ENCODE measurements around the gene DCLRE1C. TPM values are rescaled to one million over a fixed set of nuclear protein-coding genes. Genes with fewer than 3 reads are reported as not detected.

DCLRE1C gene
- total and polyA plus RNA-seq, 9 of the 15 experiments (the other 6 are each of a cell fraction or from before 2014, with no cell fraction given), result 8.8 to 22.2 (median 13.9) TPM

DNA sequence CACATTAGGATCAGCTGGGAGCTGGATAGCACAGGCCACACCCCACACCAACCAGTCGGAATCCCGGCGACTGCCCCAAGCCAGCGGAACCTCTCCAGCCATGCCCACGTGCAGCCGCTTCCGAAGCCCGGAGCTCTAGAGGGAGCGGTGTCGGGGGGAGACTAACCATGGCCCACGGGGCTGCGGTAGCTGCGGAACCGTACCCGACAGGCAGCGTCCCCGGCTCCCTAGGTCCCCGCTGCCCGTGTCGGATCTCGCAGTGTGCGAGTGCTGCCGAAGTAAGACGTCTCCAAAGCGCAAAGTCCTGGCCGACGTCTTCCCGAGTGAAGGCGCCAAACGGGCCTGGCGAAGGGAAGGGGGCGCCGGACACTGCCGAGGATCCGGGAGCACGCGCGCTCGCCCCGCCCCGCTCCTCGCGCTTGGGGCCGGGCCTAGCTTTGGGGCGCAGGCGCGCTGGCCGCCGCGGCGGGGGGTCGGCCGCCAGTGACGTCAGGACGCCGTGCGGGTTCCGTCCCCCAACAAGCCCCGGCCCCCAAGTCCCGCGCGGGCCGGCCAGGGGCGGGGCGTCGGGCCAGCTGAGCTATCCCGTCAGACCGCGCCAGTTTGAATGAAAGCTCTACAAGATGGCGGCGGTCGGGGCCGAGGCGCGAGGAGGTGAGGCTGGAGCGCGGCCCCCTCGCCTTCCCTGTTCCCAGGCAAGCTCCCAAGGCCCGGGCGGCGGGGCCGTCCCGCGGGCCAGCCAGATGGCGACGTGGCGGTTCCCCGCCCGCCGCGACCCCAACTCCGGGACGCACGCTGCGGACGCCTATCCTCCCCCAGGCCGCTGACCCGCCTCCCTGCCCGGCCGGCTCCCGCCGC is 75.4 kb downstream of the DCLRE1C start, which contains the start of gene SUV39H2 (continued):
- TF ChIP-seq KLF10 (CRISPR knock-in tag; IDR thresholded peaks at IDR 0.05) (no peak), ZNF253 (CRISPR knock-in tag; conservative IDR thresholded peaks at IDR 0.05) (no peak), ZBTB9 (CRISPR knock-in tag; IDR thresholded peaks at IDR 0.05) (peak; percentile 42; the same call in 1 of the 2 replicates), GTF2A2 (tag; IDR thresholded peaks at IDR 0.05) (no peak), RUNX1 (IDR thresholded peaks at IDR 0.05; ENCODE audit: low read depth) (no peak), L3MBTL2 (IDR thresholded peaks at IDR 0.05) (peak; percentile 98), NUFIP1 (IDR thresholded peaks at IDR 0.05; ENCODE audit: partially characterized antibody) (no peak), POLR3G (IDR thresholded peaks at IDR 0.05; ENCODE audit: extremely low read depth, insufficient read length, insufficient replicate concordance) (no peak), SIX5 (IDR thresholded peaks at IDR 0.05; ENCODE audit: borderline replicate concordance in 1 of 2, insufficient read depth in 1 of 2, low read depth in 1 of 2, low read length in 2 of 2) (no peak), STAT5B (CRISPR knock-in tag; IDR thresholded peaks at IDR 0.05) (no peak), DMBX1 (CRISPR knock-in tag; IDR thresholded peaks at IDR 0.05; ENCODE audit: borderline replicate concordance) (no peak), ZNF583 (CRISPR knock-in tag; IDR thresholded peaks at IDR 0.05) (no peak; the same call in 1 of the 2 replicates), MYNN (IDR thresholded peaks at IDR 0.05) (no peak), MYNN (CRISPR knock-in tag; IDR thresholded peaks at IDR 0.05) (no peak), GATAD2B (IDR thresholded peaks at IDR 0.05; ENCODE audit: borderline replicate concordance) (peak; percentile 84; the same call in 1 of the 2 replicates), ERF (CRISPR knock-in tag; IDR thresholded peaks at IDR 0.05) (0 out of 2 replicates have a peak, but pooled peaks have one; percentile 8), CBX8 (IDR thresholded peaks at IDR 0.05; ENCODE audit: borderline replicate concordance, extremely low read depth, low read depth, low read length, poor library complexity, severe bottlenecking) (no peak), TARDBP (IDR thresholded peaks at IDR 0.05) (no peak), PYGO2 (tag; IDR thresholded peaks at IDR 0.05) (no peak), EP400 (IDR thresholded peaks at IDR 0.05) (peak; percentile 96), DNMT1 (IDR thresholded peaks at IDR 0.05) (no peak)
- TF ChIP-seq, protein P1, sequence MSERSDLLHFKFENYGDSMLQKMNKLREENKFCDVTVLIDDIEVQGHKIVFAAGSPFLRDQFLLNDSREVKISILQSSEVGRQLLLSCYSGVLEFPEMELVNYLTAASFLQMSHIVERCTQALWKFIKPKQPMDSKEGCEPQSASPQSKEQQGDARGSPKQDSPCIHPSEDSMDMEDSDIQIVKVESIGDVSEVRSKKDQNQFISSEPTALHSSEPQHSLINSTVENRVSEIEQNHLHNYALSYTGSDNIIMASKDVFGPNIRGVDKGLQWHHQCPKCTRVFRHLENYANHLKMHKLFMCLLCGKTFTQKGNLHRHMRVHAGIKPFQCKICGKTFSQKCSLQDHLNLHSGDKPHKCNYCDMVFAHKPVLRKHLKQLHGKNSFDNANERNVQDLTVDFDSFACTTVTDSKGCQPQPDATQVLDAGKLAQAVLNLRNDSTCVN (CRISPR knock-in tag; IDR thresholded peaks at IDR 0.05), result no peak
- TF ChIP-seq, protein P2, sequence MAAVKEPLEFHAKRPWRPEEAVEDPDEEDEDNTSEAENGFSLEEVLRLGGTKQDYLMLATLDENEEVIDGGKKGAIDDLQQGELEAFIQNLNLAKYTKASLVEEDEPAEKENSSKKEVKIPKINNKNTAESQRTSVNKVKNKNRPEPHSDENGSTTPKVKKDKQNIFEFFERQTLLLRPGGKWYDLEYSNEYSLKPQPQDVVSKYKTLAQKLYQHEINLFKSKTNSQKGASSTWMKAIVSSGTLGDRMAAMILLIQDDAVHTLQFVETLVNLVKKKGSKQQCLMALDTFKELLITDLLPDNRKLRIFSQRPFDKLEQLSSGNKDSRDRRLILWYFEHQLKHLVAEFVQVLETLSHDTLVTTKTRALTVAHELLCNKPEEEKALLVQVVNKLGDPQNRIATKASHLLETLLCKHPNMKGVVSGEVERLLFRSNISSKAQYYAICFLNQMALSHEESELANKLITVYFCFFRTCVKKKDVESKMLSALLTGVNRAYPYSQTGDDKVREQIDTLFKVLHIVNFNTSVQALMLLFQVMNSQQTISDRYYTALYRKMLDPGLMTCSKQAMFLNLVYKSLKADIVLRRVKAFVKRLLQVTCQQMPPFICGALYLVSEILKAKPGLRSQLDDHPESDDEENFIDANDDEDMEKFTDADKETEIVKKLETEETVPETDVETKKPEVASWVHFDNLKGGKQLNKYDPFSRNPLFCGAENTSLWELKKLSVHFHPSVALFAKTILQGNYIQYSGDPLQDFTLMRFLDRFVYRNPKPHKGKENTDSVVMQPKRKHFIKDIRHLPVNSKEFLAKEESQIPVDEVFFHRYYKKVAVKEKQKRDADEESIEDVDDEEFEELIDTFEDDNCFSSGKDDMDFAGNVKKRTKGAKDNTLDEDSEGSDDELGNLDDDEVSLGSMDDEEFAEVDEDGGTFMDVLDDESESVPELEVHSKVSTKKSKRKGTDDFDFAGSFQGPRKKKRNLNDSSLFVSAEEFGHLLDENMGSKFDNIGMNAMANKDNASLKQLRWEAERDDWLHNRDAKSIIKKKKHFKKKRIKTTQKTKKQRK (IDR thresholded peaks at IDR 0.05; ENCODE audit: borderline replicate concordance, low read depth, low read length), result no peak
